Activated CD4-positive, CD25-positive, alpha-beta regulatory T cell (primary cell): ENCODE data around the gene ITGA3.

Experiments
- DNase-seq, 4 experiments: peaks; one replicate each; lab custom pipeline; 2025; lab: John Stamatoyannopoulos, UW

ITGA3 gene

GRCh38 chr17:50110591-50111349 is 54.9 kb downstream of the ITGA3 start:
- no peak for DNase-seq

- DNase-seq: no peak
Measured at GRCh38 chr17:50111673-50112655, 56.1 kb downstream of the ITGA3 start.

DNA sequence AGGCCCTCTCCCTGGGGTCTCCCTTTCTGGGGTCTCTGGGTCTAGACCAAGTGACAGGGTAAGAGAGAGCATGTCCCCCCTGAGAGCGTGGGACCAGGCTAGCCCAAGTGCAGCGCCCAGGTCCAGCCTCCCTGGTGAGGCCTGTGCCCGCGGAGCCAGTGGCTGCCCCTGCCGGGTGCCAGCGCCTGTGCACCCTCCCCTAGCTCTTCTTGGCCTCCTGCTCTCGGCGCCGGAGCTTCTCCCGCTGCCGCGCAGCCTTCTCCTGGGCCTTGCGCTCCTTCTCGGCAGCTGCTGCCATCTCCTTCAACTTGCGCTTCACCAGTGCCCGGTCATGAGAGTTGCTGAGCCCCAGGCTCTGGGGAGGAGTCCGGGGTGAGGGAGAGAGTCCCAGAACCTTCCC is 56.8 kb downstream of the ITGA3 start:
- no peak for DNase-seq

DNA sequence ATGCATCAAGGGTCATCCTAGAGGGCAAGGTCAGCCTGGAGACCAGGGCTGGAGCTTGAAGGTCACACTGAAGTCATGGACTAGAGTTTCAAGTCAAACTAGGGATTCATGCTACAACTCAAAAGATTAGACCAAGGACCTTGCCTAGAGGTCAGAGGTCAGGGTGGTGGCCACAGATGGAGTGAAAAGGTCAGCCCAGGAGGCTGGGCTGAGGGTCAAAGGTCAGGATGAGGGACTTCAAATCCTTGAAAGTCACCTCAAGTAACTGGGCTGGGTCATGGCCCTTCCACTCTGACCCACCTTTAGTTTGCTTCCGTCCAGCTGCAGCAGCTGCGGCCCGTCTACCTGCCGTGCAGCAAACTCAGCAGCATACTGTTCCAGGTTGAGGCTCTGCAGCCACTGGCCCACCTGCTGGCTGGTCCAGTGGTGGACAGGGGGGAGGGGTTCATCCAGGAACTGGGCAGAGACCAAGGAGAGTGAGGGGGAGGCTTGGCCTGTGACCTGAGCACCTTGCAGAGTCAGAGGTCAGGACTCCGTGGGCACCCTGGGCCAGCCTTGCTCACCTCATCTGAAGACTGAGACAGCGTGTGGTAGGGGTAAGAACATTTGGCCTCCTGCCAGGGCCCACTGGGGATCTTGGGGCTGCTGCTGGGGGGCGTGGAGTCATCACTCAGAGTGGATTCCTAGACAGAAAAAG is 57.9 kb downstream of the ITGA3 start:
- DNase-seq: no peak

GRCh38 chr17:50114401-50114800 is 58.5 kb downstream of the ITGA3 start:
- no peak for DNase-seq

- DNase-seq: no peak
Measured at GRCh38 chr17:50114849-50115357, 59.0 kb downstream of the ITGA3 start.

- no peak for DNase-seq
Measured at GRCh38 chr17:50115756-50116155, 59.8 kb downstream of the ITGA3 start.

DNA sequence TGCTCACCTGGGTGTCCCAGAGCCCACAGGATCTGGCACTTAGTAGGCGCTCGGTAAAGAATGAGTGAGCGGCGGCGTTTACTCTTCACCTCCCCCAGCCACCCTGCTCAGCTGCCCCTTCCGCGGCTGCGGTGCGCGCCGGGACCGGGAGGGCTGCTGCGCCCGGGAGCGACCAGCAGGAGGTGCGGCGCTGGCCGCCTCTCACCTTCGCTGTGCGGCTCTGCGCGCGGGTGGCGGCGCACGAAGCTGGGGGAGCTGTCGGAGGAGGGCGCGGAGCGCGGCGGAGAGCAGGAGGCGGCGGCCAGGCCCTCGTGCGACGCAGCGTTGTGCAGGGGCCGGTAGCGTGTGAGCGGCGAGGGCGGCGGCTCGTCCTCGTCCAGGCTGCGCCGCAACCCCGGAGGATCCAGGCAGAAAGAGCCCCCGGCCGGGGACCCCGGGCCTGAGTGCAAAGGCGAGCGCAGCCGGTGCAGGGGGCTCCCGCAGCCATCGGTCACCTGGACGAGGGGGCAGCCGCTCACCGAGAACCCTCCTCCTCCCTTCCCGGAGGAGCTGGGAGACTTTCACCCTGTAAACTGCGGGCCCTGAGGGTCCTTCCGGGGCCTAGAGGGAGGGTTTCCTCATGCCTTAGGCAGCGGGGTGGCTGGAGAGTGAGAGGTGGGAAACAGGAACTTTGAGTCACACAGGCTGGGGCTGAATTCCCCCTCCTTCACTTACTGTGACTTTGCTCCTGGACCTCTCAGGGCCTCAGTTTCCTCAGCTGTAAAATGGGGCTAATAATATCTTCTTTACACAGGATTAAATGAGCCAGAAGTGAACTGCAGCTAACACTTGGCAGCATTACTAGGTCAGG is 61.5 kb downstream of the ITGA3 start:
- DNase-seq: peak; percentile 13 to 32 (median 22)

GRCh38 chr17:50118076-50118827 is 62.3 kb downstream of the ITGA3 start:
- DNase-seq: no peak

GRCh38 chr17:50118828-50119218 is 62.9 kb downstream of the ITGA3 start:
- DNase-seq: no peak

DNA sequence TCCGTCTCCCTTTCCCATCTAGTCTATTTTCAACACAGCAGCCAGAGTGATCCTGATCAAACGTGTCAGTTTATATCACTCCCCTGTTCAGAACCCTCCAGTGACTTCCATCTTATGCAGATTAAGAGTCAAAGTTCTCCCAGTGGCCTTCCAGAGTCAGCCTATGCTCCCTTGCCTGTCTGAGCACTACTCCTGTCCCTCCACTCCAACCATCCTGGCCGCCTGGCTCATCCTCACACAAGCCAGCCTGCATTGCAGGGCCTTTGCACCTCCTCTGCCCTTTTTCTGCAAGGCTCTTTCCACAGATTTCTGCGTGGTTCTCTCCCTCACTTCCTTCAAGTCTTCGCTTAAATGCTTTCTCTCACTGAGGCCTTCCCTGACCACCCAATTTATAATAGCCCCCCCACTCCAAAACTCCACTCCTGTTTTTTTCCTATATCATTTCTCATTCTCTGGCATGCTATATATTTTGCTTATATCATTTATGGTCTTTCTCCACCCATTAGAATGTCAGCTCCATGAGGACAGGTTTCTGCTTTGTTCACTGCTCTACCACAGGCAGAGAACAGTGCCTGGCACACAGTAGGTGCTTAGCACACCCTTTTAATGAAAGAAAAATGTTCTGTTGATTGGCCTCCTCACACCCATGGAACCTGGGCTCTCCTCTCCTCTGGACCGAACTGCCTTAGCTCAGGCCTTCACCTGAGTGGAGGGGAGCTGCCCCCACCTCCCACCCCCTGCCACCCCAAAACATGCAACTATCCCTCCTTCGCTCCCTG is 64.8 kb downstream of the ITGA3 start:
- no peak for DNase-seq

- no peak for DNase-seq
Measured at GRCh38 chr17:50122945-50123344, 67.0 kb downstream of the ITGA3 start.

DNA sequence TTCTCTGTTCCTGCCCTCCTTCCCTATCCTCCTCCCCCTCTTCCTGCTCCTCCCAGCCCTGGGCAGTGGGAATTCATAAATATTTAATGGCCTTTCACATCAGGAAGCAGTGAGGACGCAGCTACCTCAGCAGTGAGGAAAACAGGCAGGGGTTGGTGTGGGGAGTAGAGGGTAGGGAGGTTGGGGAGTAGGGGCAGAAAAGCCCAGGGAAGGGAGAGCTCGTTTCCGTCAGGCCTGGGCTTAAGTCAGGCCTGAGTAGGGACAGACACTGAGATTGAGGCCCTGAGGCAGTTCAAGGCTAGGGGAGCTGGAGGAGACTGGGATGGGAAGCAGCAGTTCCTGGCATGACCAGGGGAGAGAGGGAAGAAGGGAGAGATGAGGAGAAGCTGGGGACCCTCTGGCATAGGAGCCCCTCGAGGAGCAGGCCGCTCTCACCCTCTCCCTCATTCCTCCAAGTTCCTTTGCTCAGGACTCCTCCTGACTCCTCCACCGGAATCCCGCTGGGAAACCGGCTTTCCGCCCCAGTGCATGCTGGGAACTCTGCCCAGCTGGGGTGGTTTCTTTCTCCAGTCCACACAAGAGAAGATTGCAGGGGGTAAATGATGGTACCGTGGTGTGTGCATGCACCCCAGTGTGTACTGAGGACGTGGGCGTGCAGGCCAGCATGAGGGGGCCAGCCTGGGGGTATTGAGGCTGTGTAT is 67.9 kb downstream of the ITGA3 start:
- DNase-seq: no peak

DNA sequence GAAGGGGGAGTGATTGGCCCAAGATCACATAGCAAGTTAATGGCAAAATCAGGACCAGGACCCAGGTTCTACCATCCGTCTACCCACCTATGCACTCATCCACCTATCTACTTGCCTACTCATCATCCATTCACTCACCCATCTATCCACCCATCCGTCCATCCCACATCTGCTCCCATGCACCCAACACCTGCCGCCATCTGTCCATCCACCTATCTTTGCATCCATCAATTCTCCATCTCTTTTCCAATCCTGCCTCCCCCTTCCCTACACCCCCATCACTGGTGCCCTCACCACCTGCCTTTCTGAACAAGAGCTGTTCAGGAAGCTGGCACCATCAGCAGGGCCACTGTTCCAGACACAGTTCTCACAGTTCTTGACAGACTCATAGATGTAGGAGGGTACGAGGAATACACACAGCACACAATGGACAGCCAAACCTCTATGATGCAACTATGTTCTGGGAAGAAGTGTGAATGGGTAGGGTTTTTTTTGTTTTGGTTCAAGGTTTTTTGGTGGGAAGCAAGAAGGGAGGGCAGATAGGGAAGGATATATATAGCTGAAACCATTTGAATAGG is 69.6 kb downstream of the ITGA3 start:
- no peak for DNase-seq

DNA sequence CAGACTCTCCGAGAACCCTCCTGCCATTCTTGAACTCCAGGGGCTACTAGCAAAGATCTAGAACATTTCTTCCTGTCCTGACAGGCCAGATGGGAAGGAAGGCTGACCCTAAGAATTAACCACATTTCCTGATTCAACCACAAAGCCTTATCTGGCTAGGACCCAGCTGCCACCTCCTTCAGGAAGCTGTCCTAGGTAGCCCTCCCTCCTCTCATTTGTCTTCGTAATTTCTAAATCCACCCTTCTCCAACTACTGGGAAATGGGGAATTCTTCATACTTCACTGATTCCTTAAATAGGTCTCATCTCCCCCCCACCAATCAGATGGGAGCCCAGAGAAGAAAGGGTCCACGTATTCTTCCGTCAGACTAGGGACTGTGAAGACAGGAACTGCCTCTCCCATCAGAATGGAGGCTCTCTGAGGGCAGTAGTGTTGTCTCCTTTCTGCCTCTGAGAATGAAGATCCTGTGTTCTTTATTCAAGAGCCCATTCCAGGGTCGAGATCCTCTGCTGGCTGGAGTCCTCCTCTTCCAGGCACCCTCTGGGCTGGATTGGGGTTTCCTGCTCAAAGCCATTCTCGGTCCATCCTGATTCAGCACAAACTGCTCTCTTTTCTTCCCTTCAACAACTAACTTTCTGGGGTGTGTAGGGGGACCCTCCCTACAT is 71.9 kb downstream of the ITGA3 start:
- no peak for DNase-seq

- DNase-seq: no peak
Measured at GRCh38 chr17:50128441-50129352, 72.8 kb downstream of the ITGA3 start.

DNA sequence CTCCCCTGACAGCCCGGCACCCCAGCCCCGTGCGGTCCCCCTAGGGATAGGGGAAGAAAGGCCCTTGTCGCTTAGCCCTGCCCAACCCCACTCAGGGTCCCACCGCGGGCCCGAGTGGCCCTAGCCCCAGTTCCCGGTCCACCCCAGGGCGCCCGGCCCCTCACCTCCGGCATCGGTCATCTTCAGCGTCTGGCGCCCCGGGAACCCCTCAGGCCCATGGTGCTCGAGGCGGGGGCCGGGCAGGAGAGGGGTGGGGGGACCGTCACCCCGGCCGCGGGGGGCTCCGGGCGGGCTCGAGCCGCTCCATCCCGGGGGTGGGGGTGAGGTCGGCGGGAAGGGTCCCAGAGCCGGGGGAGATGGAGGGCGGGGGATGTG is 73.4 kb downstream of the ITGA3 start:
- DNase-seq: no peak
